ENCODE measurements around the gene PDE3A. TPM values are rescaled to one million over a fixed set of nuclear protein-coding genes. Genes with fewer than 3 reads are reported as not detected.

PDE3A gene
- total RNA-seq, 1 donor from 2014 or later, result 8.0 TPM

DNA sequence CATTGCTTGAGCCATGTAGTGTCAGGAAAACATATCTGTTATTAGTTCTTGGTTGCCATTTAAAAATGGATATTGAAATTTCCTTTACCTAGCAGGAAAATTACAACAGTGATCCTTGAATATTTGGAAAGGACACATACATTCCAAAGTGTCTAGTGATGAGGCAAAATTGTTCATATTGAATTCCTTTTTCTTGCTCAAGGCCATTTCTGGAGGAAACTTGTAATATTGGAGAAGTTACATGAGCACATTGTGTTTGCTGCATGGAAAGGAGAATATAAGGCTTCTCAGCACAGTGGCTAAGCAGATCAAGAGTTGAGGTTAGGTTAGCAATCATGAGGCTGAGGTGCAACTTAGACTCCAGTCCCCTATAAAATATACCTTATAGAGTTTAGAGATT, 121.9 kb downstream of the PDE3A start:
- DNase-seq (ENCODE audit: low spot score), result no peak

DNA sequence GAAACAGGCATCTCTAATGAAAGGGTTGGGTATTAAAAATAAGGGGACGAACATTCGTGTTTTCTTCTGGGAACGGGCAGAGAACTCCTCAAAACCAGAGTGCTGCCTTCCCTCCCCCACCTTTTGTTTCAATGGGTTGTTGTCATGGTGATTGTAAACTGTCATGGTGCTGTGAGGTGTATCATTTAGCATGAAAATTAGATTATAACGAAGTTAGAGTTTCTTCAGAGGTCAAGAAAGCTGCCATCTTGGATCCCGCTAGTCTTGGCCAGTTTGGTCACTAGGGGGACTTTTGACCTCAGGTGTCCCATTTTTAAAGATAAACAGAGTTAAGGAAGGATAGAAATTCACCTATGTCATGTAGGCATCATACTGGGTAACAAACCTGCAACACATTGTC, 123.0 kb downstream of the PDE3A start:
- no peak for DNase-seq (ENCODE audit: low spot score)

DNA sequence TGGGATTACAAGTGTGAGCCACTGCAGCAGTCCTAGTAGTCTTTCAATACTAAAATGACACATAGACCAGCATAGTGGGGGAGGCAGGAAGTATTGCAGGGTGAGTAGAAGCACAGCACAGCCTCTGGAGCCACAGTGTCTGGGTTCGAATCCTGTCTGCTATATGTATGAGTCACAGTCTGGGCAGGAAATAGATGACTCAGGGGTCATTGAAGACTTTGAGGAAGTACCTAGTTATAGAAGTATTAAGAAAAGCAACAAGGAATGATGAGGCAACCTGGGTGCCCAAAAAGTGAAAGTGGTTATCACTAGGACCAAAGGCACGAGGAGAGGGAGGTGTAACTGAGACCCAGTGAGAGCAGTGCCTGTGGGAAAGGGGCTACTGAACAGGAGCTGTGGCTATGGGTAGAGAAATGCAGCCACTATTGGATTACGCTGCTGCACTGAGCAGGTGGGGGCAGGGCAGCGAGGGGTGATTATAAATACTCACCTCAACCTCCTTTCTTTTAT, 124.0 kb downstream of the PDE3A start:
- DNase-seq (ENCODE audit: low spot score), result no peak

DNA sequence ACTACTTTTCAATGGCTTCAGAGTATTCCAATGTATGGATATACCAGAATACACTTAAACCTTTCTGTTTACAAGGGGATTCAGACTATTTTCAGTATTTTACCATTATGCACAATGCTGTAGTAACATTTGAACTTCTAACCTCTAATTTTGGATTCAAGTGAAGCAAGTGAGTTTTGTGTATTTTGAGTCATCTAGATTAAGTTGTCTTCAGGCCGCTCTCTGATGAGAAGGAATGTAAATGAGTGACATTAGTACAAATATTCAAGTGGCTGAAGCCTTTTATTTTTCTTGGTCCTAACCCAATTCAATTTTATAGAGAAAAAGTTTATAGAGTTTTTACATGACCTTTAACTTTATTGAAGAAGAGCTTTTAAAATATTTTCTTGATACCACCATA, 125.6 kb downstream of the PDE3A start:
- DNase-seq (ENCODE audit: low spot score), result no peak

DNA sequence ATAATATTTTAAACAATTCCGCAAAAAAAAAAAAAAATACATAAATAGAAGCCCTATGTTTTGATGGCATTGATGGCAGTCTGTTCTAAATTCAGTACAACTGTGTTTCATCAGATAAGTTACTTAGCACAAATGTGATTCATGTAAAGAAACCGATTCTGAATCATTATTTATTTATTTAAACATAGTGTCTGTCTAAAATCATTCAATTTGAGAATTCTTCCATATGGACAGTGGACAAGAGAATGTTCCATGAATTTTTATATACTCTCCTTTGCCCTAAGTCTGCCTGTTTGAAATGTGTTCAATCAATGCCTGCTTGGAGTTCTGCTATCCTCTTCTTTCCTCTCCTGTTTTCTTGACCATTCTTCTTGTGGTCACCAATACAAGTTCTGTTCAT, 126.5 kb downstream of the PDE3A start:
- DNase-seq (ENCODE audit: low spot score), result no peak

DNA sequence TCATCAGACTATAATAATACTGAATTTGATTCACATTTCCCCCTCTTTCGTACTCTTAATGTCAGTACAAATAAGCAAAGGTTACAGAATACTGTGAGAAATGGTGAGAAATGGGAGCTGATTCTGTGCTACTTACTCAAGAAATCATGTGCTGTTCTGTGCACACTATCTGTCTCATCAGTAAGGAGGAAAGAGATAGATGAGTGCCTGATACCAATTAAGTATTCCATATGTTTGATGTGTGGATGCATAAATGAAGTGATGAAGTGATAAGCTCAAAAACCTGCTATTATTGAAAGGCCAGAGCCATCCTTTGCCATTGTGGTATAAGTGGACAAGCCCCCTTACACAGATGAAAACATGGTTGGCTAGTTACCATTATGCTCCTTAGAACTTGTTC, 127.7 kb downstream of the PDE3A start:
- no peak for DNase-seq (ENCODE audit: low spot score)

DNA sequence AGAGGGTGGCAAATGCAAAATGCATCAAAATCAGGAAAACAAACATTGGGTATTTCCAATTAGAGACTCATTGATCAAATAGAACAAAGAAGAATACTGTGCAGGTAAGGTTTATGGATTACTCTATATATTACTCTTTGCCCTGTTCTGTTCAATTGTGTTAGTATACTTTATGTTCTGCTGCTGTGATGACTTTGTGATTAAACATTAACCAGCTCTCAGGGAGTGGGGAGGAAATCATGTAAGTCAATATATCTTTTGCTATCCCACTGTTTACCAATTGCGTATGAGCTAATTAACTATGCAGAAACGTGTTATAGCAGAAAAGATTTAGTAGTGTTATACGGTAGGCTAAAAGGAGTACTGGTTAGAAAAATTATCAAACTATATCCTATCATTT, 129.4 kb downstream of the PDE3A start:
- no peak for DNase-seq (ENCODE audit: low spot score)

DNA sequence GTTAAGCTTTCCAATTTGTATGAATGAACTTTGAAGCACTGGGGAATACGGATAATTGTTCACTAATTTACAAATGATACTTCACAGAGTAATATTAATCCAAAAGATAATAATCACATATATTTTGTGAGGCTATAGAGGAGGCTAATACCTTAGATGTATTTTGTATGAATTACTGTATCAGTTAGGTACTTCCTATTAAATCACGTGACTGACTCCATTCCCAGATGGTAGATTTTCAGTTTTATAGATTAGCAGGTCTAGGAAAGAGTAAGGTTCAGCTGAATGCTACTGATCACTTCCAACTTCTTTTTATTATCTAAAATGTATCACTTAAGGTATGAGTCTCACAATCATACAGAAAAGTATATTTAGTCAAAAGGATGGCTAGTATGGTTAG, 133.6 kb downstream of the PDE3A start:
- DNase-seq (ENCODE audit: low spot score), result no peak

DNA sequence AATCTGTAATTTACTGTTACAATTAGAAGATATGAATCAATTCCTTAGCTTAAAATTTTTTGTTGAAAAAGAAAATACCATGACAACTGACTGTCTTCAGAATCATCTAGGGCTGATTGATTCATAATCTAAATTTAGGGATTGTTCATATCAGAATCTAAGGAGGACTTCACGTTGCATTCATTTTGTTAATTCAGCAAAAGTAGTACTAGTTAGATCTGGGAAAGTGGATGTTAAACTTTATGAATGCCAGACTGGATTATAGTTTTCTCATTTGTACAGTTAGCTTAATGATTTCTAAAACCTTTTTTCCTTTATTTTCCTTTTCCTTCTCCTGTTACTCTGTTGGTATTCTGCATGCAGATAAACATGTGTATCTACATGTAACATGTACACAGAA, 135.5 kb downstream of the PDE3A start:
- DNase-seq (ENCODE audit: low spot score), result no peak

DNA sequence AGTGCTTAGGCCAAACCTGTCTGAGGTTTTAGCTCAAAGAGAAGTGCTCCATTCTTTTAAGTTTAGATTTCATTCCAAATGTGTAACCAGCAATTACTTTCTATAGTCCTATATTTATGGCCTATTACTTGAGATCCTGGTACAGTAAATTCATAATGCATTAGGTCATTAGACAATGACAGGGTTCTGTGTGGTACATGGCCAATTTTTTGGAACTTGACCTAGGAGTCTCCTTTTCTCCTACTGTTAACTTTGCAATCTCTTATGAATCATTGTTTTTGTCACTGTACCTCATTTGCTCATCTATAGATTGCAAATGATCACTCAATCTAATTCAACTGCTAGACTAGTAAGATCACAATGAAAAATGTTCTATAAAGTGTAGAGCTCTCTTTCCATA, 136.7 kb downstream of the PDE3A start:
- DNase-seq (ENCODE audit: low spot score), result no peak

DNA sequence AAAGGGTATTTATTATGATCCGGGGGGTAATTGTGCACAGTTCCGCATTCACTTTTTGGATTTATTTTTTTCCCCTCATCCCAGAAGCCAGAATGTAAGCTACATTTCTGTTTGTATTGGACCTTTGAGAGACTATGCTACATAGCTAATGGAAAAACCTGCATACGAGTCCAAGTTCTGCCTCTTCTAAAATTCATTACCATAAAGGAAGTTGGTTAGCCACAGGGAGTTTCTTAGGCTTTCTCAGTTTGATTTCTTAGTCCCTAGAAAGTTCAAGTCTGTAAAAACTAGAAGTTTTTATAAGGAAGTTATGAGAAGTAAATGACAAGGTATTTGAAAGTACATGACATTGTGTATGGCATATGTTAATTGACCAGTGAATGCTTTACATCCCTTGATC, 138.7 kb downstream of the PDE3A start:
- no peak for DNase-seq (ENCODE audit: low spot score)

DNA sequence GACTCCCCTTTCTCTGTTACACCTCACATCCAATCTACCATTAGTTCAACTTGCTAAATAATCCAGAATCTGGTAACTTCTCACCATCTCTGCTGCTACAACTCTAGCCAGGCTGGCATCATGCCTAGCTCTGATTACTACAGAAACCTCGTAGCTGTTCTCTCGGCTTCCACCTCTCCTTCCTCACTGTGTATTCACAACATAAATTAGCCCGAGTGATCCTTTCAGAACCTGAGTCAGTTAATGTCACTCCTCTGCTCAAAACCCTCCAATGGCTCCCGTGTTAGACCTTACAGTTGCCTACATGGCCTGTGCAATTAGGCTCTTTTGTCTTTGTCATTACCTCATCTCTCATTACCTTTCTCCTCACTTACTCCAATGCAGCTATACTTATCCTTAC, 139.4 kb downstream of the PDE3A start:
- DNase-seq (ENCODE audit: low spot score), result no peak

DNA sequence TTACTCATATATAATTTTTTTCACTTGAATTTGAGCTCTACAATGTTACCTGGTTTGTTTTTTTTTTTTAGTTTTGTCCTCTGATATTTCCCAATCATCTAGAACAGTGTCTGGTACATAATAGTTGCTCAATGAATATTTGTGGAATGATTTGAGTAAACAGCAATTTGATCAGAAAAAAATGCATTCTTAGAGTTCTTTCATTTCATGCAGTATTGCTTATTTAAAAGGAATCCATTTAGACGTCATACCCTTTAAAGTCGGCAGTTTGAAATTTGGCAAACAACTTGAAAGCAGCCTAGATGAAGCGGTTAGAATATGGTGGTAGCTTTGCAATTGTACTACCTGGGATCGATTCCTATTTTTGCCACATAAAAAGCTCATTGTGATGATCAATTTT, 140.0 kb downstream of the PDE3A start:
- DNase-seq (ENCODE audit: low spot score), result no peak

DNA sequence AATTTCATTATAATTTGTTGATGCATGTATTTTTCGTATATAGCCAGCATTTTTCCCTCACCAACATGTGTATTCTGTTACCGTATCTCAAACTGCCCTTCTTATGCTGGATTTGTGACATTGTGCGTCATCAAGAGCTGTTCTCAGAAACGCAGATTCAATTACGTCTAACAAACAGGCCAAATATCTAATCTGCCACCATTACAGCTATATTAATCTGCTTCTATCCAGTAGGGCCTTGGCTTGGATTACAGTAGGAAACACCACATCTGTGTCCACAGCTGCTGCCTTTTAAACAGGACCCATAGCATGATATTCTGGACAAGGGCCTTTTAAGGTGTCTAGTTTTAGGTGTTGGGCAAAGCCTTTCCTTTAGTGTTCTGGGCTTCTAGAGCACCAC, 140.6 kb downstream of the PDE3A start:
- no peak for DNase-seq (ENCODE audit: low spot score)

DNA sequence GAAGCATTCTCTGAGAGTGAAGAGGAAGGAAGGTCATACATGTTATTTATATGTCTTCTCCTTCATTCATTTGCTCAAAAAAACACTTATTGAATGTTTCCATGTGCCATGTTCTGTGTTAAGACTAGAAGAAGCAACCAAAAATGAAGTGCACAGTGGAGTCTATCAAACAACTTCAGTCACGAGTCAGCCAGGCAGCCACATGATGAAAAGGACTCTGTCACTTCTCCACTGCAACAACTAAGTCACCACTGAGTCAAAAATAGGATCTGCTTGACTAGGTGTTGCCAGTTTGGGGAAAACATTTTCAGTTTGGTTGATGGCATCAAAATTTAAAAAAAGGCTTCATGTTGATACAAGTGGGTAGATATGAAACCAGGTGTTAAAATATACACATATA, 142.5 kb downstream of the PDE3A start:
- no peak for DNase-seq (ENCODE audit: low spot score)

DNA sequence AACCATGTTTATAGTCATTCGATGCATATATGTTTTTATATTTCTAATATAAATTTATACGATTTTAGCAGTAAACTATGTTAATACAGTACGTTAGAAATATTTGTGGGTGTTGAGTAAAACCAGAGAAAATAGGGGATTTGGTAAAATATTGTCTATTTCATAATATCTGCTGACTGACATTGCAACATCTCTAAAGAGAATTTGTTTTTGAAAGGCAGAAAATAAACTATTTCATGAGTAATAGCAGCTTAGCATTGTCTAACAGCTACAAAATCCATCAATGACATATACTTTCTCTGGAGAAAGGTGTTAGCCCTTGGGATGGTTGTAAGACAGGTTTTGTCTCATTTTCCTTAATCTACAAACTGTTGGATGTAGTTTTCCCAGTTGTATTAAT, 144.9 kb downstream of the PDE3A start:
- no peak for DNase-seq (ENCODE audit: low spot score)

DNA sequence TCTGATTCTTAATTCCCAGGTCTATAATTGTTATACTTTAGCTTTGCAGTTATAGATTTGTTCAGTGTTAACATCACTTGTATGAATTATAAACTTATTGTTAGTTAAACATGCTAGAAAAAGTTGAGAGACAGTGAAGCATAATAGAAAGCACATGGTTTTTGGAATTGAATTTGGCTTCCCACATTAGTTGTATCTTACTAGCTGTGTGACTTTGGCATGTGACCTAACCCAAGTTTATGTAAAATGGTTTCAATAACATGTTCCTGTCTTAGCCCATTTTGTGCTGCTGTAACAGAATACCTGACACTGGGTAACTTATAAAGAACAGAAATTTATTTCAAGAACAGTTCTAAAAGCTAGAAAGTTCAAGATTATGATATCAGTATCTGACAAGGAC, 146.3 kb downstream of the PDE3A start:
- no peak for DNase-seq (ENCODE audit: low spot score)

DNA sequence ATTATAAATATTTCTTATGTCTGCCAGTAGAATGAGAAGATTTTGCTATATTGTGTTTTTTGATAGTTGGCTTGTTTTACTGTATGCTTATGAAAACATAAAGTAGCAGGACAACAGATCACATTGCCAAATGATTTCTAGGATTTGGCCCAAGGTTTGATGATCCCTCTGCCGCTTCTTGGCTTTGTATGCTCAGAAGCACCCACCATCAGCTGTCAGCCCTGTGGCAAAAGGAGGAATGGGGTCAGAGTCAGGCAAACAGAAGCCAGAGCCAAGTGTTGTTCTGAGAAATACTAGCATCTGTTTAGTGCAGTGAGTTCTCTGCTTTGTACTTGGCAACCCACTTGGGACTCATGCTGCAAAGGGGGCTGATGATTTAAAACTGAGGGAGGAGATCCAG, 152.2 kb downstream of the PDE3A start:
- no peak for DNase-seq (ENCODE audit: low spot score)

DNA sequence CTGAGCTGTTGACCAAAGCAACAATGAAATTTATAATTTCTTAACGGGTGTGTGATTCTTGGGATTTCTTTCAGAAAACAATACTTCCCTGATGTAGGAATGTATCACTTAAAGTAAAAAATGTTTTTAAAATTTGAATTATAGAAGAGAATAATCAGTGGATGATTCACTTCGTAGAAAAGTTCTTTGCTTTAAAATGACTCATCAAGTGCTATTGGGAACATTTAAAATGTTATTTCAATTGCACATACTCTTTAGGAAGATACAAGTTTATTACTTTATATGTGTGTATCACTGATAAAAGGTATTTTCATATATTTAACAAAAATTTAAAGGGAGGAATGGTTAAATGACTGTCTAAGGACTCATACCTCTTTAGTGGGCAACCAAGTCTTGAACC, 155.3 kb downstream of the PDE3A start:
- no peak for DNase-seq (ENCODE audit: low spot score)

DNA sequence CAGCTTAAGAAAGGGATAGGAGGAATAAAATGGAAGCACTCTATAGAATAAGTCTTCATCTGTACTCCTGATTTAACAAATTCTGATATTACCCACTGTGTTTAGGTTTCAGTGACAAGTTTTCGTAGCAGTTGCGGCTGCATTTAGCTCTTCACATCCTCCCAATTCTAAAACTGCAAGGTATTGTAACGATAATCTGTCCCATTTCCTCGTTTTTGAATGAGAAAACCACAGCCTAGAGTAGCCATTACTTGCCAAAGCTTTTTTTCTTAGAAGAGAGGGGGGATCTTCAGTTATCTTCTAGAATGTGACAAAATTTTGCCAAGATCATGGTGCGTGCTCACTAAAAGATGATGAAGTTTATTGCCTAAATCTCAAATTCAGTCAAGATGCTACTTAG, 155.8 kb downstream of the PDE3A start:
- no peak for DNase-seq (ENCODE audit: low spot score)

DNA sequence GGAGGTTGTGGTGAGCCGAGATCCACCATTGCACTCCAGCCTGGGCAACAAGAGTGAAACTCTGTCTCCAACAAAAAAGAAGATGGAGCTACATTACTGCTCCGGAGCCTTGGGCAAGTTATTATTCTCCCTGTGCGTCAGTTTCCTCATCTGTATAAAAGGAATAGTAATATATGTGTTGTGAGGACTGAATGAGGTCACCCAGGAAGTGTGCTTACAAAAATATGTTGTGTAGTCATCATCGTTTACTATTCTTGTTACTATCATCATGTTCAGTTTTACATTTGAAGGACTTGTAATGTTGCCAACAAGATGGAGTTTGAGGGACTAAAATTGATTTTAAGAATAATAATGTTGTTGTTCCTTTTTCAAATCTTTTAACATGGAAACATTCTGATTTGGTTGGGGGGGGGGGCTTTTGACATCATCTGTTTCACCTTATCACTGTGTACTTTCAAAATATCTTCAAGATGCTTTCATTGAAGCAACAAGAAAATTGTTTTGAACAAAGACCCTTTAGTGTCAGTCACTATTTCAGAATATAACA, 156.8 kb downstream of the PDE3A start:
- DNase-seq (ENCODE audit: low spot score), result no peak

DNA sequence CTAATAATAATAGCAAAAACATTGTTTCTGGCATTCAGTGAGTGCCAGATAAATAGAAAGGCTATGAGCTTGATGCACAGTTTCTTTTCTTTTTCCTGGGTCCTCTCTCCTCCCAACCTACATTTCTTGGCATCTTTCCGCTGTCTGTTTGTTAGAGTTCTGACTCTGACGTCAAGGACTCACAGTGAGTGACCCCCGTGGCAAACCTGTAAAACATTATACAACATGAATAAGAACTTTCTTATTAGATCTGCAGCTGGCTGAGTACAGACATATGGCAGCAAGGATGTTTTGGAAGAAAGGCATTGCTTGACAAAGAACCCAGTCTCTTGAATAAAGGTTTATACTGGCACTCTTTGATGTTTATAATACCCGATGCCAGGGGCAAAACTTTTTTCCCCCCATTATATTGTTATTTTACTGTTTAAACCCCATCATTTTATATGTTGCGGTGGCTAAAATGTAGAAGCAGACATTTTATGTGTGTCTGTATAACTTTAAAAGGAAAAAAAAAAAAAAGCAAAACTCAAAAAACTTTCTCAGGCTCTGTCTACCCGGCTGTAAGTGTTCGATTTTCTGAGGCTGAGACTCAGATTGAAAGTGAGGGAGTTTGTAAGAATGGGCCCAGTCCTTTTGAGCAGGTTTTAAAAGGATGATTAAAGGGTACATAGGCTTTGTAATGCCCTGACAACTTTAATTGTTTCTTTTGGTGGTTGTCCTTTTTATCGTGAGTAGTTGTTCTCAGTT, 159.3 kb downstream of the PDE3A start:
- DNase-seq (ENCODE audit: low spot score), result no peak

DNA sequence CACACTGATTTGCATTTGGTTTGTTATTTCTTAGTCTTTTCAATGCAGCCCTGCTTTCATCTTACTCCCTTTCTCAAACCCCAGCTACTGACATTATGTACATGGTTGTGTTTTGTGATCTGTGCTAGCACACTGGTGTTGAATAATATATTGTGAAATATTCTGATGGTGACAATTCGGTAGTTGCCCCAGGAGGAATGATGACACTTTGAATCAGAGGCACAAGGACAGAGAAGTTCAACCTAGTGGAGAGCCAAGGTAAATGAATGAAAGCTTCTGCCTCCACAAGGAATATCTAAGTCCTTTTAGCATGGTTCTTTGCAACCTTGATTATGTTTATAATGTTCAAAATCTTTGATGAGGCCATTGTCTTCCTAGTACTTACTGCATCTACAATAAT, 159.9 kb downstream of the PDE3A start:
- no peak for DNase-seq (ENCODE audit: low spot score)
